GM19351 (cell line): ENCODE measurements around the gene ETS1.

Experiments
- ATAC-seq: cut with Tn5 transposase; IDR thresholded peaks from one replicate; pipeline ENCODE4 v1.9.1; 2021; ENCODE audit warnings: mild to moderate bottlenecking, moderate library complexity; ENCODE audit not compliant: unreplicated experiment

The ETS1 gene

DNA sequence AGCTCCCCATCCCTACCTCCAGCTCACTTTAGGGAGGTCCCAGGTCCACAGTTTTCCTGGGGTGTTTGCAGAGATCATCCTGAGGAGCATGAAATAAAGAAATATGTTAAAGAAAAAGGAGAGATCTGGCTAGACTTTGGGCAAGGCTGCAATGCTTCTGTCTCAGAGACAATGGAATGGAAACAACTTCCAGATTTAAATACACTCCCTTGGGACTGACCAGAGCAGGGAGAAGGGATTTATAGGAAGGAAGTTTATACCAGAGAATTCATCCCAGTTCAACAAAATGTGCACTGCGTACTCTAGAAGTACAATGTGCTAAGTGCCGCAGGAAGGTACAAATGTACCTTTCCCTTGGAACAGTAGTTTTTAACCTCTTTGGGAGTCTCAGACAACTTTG lies 40.4 kb downstream of the ETS1 start:
- no peak for ATAC-seq

DNA sequence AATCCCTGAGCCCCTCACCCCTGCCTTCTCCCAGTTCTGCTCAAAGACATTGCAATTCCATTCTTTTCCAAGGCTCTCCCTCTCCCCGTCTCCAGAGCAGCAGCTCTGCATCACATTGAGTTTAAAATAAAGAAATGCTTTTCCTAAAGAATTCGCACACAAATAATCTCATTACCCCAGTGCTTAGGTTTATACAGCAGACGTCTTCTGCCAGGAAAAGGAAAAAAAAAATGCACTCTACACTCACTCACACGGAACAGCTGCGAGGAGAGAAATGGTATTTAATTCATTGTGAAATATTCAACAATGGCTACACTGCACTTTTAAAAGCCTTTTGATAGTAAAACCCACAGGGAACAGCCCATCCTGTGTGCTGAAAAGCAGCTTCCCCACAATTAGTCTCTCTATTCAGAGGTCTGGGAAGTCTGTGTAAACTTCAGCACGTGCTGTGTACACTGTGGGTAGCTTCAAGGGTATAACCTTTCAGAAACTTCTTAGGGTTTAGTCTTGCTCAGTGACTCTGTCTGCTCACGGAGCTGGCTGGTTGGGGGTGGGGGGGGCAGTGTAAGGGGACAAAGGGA lies 42.8 kb downstream of the ETS1 start:
- ATAC-seq: no peak

DNA sequence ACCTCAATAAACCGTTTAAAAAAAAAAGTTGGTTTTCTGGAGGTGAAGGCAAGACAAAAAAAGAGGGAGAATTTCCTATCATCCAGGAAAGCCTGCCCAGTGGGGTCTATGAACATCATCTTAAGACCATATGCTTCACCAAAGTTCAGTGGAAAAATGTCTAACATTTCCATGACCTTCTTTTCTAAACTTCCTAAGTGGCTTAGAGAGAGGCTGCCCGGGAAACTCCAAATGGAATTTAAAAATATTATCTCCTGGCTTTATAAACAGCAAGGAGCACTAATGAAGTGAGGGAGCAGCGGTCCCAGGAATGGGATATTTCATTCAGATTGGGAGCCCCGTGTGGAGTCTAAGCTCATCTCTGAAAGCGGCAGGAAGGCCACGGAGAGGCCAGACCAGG lies 46.9 kb downstream of the ETS1 start:
- ATAC-seq: no peak

DNA sequence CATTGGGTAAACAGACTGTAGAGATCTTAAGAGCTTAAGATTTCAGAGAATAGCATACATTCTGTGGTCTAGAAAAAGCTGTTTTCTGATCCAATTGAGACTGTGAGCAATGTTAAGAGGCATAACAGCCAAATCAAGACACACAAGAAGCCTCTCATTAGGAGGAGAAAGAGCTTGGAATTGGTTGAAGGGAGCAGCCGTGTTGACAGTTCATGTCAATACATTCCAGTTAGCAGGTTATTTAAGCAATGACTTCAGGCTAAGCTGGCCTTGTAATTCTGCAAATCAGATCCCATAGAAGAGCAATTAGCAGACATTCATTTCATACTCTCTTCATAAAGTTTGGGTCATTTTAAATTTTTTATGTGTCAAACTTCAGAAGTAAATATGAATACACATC lies 50.9 kb downstream of the ETS1 start:
- ATAC-seq: no peak

DNA sequence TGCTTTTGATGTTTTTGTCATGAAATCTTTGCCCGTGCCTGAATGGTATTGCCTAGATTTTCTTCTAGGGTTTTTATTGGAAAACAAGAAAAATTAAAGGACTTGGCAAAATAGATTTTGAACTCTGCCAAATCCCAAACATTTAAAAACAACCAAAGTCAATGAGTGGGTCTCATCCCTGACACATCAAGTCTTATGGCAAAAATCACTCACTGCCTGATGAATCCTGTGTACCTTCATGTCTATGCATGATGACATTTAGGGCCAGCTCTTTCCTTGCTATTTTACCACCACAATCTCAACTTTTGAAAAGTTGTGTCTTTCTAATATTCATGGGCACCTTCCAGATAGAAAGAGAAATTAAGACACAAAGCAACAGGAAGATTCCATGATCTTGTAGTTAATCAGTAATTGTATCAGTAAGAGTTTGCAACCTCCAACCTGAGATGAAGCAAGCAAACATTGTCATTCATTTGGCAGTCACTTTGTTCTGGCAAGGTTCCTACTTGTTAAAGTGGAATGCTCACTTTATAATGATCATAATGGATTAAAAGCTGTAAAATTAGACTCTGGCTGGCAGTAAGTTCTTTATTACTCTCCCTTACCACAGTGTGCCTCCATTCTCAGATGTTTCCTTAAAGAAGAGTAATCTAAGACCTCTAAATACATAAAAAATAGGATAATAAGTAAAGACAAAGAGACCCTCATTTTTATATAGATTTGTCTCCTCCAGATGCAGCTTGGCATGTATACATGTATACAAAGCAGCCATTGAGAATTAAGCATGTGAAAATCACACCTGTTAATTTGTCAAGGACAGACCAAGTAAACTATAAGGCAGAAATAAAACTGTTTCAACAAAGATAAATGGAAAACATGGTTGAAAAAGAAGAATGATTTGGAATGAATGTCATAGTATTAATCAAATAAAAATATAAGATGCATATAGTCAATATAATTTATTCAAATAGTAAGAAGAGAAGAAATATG lies 51.6 kb downstream of the ETS1 start:
- ATAC-seq: no peak

DNA sequence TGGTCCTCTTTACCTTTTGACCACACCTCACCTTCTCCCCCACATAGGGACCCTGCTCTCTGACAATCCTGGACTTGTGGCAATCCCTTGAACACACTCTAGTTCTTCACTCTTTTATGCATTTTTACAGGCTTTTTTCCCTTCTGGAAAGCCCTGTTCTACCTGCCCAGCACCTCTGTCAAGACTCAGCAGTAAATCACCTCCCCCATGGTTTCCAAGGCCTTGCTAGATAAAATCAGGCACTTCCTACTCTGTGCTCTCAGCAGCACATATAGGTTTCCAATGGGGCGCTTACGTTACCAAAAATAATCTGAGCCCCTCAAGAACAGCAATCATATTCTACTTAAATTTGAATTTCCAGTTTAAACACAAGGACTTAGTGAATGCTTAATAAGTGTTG lies 53.9 kb downstream of the ETS1 start:
- ATAC-seq: no peak

DNA sequence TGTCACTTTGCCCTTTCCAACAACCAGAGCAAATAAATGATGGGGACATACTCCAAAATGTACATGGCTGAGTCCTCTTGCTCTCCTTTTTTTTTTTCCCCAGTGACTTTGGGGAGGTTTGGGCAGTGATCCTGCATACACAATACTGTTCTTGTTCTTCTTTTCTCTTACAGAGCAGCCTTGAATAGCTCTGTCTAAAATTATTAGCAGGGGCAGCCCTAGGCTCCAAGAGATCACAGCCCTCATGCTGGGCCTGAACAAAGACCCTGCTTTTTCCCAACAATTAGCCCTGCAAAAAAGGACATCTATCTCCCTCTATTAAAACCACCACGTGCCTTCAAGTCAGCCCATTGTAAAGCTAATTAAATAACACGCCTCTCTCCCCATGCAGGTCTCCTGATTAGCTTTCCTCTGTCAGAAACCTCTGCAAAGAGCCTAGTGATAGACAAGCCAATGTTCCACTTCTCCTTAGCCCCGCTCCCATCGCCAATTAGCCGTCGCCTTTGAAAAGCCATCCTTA lies 54.7 kb downstream of the ETS1 start:
- ATAC-seq: no peak

DNA sequence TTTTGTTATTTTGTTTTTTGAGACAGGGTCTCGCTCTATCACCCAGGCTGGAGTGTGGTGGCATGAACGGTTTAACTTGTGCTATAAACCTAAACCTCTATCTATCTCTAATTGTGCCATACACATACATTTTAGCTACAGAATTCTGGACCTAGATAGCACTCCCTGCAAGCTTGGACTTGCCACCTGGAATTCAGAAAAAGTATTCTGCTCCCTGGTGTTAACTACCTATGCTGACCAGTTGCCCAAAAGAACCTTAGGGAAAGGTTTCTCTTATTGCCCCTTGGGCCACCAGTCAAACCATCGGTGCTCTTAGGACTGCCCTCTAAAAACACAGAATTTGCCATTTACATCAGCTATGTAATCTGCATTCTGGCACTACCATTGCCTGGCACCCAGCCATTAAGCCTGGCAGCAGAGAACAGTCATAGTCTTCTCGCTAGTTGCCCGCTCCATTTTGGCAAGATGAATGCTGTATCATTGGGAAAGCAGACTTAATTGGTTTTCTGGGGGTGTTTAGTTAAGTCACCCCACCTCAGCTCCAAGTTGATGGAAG lies 55.3 kb downstream of the ETS1 start:
- ATAC-seq: no peak

DNA sequence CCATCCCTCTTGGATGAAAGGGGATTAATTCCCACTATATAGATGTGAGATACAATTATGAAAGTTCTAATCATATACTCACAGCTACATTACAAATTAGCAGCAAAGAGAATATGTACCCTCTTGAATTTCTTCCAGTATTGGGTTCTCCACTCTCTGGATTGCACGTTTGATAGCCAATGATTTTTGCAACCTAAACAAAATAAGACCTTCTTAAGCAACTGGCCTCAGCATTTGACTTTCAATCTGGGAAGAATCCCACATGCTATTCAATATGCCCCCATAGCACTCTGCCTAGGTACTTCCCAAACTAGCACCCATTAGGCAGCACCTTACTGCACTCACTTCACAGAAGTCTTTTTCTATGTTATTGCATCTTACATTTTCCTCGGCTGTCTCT lies 55.8 kb downstream of the ETS1 start:
- ATAC-seq: no peak

DNA sequence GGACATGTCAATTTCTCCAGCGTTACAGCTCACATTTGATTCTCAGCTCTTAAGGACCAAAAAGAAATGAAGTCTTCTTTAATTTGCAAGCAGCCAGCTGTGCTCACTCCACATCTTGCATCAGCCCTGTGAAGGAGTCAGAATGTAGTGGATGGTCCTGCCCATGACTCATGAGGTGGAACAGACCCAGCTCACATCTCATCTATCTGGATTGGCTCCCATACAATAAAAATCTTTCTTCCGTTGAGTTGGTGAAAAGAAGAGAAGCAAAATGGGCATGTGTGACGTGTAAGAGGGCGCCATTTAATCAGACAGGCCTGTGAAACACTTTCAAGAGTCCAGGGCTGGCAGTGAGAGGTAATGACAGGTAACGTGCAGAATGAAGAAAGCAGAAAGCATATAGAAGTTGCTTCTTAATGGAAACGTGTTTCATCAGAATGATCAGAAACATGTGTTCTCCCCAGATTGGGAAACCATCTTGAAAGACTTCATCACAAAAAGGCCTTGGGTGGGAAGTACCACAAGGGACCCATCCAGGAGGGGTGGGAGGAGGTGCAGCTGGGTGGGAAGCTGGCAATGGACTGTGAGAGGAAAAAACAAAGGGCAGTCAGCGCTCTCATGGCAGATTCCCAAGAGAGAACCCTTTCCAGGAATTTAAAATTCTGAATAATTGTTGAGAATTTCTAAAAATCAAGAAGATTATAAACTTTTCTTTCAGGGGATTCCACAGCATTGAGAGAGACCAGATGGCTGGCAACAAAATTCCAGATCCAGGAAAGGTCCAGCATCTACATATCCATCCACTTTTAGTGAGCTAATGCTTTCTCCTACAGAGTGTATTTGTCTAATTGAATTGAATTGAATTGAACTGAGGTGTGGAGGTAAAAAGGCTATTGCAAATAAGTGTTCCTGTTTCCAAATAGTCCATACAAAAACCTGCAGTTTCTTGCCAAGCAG lies 57.0 kb downstream of the ETS1 start:
- no peak for ATAC-seq

DNA sequence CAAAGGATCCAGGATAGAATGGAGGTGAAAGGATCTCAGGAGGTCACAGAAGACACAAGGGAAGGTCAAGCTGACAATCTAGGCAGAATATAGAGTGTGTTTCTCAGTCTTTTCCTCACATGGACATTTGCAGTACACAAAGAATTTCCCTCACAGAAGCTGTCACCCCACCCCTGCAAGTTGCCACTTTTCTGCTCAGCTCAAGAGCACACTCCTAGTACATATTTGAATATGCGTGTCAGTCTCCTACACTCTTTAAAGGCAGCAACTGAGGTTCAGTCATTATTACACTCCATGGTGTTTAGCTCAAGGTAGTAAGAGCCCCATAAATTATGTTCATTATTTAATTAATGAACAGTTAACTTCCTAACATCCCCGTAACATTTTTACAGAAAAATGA lies 59.1 kb downstream of the ETS1 start:
- ATAC-seq: no peak

DNA sequence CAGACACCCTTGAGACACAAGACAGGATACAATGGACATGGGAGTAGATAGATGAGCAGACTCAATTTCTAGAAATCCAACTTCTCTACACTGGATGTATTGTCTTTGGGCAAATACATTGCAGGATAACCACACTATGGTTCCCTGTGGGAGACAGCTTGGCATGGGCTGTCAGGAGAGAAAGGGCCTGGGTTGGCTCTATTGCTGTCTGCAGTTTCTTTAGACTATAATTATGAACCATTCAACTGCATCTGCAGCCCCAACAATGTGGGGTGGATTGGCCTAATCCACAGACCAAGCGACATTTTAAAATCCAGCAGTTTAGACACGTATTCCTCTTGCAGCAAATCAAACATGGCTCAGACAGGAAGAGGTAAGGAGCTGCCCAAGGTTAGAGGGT lies 60.3 kb downstream of the ETS1 start:
- no peak for ATAC-seq

DNA sequence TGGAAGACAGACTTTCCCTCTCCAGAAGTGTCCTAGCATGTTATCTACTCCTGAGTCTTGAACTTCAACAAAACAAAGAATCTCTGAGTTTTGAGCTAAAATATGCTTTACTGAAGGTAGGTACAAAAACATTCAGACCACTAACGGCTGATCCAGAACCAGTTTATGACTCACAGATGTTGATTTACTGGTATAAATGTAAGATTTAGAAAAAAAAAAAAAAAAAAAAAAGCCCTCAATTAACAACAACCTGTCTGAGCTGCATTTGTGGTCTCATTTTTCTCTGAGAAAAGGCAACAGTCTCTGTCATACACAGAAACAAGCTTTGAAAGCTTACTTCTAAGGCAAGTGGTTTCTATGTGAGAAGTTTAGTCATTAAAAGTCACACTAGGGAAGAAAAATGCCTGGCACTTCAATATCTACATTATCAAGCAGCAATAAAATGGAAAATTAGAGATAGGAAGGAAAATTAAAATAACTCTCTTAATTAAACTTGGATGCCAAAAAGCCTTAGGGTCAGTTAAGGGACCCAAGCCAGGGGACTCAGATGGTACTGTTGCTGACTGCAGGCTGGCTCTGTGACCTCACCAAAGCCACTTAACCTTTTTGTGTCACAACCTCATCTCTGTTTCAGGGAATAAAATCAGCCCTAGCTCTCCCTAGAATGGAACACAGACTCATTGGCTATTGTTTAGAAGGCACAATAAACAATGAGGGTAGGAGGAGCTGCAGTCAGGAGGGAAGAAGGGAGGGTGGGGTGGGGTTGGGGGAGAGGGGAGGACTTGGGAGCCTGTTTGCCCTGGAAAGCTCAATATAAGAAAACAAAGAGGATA lies 61.7 kb downstream of the ETS1 start:
- no peak for ATAC-seq

DNA sequence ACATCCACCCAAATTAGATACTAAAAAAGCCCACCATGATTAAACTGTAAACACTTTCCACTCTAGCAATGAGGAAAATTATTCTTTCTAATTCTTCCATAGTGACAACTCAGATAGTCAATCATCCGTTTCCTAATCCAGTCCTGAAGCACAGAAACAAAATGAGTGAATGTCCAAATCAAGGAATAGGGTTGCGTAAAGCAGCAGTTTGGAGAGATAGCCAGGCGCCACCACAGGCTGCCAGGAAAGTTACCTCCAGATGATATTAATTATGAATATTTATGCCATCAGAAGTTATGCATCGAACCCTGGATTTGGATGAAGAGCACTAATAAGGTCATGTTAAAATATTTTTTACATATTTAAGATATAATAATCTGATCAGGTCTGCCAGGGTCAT lies 63.2 kb downstream of the ETS1 start:
- no peak for ATAC-seq

DNA sequence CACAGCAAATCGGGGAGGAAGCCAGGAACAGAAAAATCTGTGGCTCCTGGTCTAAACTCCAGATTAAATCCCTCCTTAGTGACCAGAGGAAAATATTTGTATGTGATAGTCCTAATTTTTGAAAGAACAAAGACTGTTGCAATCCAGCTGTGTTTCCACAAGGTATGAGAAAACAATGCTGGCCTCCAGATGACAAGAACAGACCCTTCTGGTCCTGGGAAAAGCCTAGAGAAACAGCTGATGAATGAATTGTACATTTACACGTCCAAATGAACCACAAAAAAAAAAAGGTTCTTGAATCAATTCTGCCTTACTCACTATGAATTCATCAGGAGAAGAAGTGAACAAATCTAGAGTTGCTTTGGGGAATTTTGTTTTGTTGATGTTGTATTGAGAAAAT lies 63.7 kb downstream of the ETS1 start:
- ATAC-seq: no peak

DNA sequence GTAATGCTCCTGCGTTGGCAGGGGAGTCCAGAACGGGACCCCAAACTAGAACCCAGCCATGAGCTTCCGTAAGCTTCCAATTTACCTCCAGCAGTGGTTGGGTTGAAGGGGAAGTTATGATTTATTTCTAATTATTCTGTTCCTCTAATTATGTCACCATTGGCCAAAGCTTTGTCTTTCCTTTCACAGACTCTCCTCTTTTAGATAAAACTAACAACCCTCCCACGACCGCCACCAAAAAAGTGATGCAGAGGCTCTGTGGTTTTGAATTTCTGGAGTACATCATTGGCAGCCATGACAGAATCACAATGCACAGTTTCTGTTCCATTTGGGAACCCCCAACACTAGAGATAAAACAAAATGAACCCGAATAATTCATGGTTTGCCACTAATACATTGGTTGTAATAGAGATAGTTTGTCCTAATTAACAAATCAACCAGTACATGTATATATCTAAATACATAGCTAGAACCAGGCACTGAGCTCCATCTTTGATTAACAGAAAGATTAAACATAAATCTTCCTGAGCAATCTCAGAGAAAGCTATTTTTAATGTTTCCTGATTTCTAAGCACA lies 64.3 kb downstream of the ETS1 start:
- no peak for ATAC-seq

DNA sequence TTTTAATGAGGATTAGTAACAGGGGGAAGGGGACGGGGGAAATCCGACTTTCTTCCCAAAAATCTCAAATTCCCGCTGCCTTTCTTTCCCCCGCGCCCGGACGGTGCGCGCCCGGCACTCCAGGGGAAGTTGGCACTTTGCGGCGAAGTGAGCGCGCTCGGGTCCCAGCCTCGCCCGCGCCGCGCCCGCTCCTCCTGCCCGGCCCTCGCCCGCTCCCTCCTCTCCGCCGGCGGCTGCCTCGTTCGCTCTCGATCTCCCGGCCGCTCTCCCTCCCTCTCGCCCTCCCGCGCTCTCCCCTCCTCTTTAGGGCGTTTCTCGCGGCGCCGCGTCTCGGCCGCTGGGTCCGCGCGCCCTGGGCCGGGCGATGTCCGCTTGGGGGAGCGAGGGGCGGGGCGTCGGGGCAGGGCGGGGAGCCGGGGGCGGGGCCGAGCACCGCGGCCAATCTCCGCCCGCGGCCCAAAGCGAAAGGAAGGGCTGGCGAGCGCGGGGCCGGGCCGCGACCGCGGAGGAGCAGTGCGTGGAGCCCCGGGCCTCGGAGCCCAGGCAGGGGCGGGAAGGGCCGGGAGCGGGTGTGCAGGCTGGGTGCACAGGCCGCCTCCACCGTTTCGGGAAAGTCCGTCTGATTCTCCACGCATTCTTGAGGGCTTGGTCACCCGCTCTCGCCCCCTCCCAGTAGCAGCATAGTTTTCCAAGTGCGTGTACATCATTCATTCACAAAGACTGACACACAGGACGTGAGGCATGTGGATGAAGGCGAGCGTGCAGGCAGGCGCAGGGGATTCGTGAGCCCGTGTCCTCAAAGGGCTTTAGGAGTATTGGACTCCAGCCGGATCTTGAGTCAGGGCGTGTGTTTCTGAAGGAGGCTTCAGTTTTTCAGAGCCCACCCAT lies 65.1 kb downstream of the ETS1 start:
- ATAC-seq: peak; percentile 78

DNA sequence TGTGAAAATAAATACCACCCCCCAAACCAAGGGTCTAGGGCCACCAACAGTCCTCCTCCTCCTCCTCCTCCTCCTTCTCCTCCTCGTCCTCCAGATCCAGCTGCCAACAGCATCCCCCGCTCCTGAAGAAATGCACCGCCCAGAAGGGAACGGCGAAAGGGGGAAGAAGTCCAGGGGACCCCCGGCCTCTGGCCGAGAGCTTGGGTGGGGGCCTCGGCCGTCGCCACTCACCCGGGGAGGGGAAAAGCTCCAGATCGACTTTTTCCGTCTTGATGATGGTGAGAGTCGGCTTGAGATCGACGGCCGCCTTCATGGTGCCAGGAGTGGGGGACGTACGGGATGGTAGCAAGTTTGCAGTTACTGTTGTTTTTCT lies 65.7 kb downstream of the ETS1 start:
- ATAC-seq: no peak
